HepG2 (cell line): Measurements from ENCODE around the gene RAPGEF6. TPM values are rescaled to one million over a fixed set of nuclear protein-coding genes. Genes with fewer than 3 reads are reported as not detected.

ENCODE experiments used
- ARID2 ChIP-seq: sonication (generic); formaldehyde crosslinking; IDR thresholded peaks from 2 replicates; pipeline ENCODE4 v1.8.1; 2022; ENCODE audit warnings: mild to moderate bottlenecking, missing genetic modification reagents, borderline replicate concordance
- ATF3 ChIP-seq: sonication (generic); formaldehyde crosslinking; IDR thresholded peaks from 2 replicates; pipeline ENCODE4 v1.4.0; 2020; ENCODE audit warnings: missing genetic modification reagents
- CAMTA2 ChIP-seq: sonication (generic); formaldehyde crosslinking; IDR thresholded peaks from 2 replicates; pipeline ENCODE4 v1.4.0; 2020; ENCODE audit warnings: mild to moderate bottlenecking, missing genetic modification reagents, borderline replicate concordance
- ELF3 ChIP-seq: IDR thresholded peaks from 2 replicates; pipeline ENCODE4 v1.6.1; 2016; ENCODE audit warnings: missing genetic modification reagents, missing compliant biosample characterization
- PAXIP1 ChIP-seq: sonication (generic); formaldehyde crosslinking; conservative IDR thresholded peaks from 2 replicates; pipeline ENCODE4 v1.4.0; 2020; ENCODE audit warnings: mild to moderate bottlenecking, missing genetic modification reagents, moderate library complexity
- SMC3 ChIP-seq: IDR thresholded peaks from 2 replicates; pipeline ENCODE4 v1.6.1; 2011; ENCODE audit warnings: low read length, improper control_type of control experiment
- ZFP36L1 ChIP-seq: sonication (generic); formaldehyde crosslinking; IDR thresholded peaks from 2 replicates; pipeline ENCODE4 v1.8.0; 2022; ENCODE audit warnings: mild to moderate bottlenecking, missing genetic modification reagents, moderate library complexity
- ZMAT5 ChIP-seq: sonication (generic); formaldehyde crosslinking; IDR thresholded peaks from 2 replicates; pipeline ENCODE4 v1.5.0; 2020; ENCODE audit warnings: mild to moderate bottlenecking, low read depth, missing genetic modification reagents, borderline replicate concordance
- ZNF451 ChIP-seq: sonication (generic); formaldehyde crosslinking; IDR thresholded peaks from 2 replicates; pipeline ENCODE4 v1.5.0; 2020; ENCODE audit warnings: mild to moderate bottlenecking, missing genetic modification reagents
- ZNF501 ChIP-seq: sonication (generic); formaldehyde crosslinking; IDR thresholded peaks from 2 replicates; pipeline ENCODE4 v1.5.1; 2020; ENCODE audit warnings: mild to moderate bottlenecking, moderate library complexity, missing genetic modification reagents
- ZNF574 ChIP-seq: sonication (generic); formaldehyde crosslinking; IDR thresholded peaks from 2 replicates; pipeline ENCODE4 v1.4.0; 2020; ENCODE audit warnings: missing genetic modification reagents
- ZNF580 ChIP-seq: IDR thresholded peaks from 2 replicates; pipeline ENCODE4 v1.6.1; 2016; ENCODE audit warnings: low read depth, borderline replicate concordance
- polyA plus RNA-seq, 8 experiments: library from polyadenylated mRNA; depleted of rRNA in 3 of 8; stranded (reverse) in 7 of 8; unstranded in 1 of 8; fragments of >200 nt; fragmentation: Illumina TruSeq in 4 of 8; extraction: Trizol in 4 of 8; gene quantifications; 2 replicates each; pipeline versions ENCODE4 v1.2.1 to v1.2.3, GENCODE V29; 2011 to 2016; ENCODE audit warnings: low read depth in 4 of 8, missing spikeins in 1 of 8, mixed read lengths in 1 of 8; ENCODE audit not compliant: insufficient read depth in 1 of 8
- total RNA-seq, 5 experiments: library from RNA; depleted of rRNA; stranded (reverse); fragments of >200 nt; fragmentation: Illumina TruSeq; extraction: Trizol; gene quantifications; 2 replicates each; pipeline ENCODE4 v1.2.3, GENCODE V29; 2016; ENCODE audit warnings: low read depth in 1 of 5

RAPGEF6 gene
- total and polyA plus RNA-seq, 2 of the 13 experiments (the other 11 are each of a cell fraction or from before 2014, with no cell fraction given) = 7.7 to 24.6 TPM

- TF ChIP-seq ELF3 (CRISPR knock-in tag) (peak; percentile 89), CAMTA2 (no peak), SMC3 (peak; percentile 59; the same call in 1 of the 2 replicates), ZFP36L1 (CRISPR knock-in tag) (no peak), ATF3 (CRISPR knock-in tag) (no peak), ZNF451 (CRISPR knock-in tag) (no peak), PAXIP1 (no peak), ARID2 (CRISPR knock-in tag) (0 out of 2 replicates have a peak, but pooled peaks have one; percentile 34), ZMAT5 (no peak), ZNF501 (CRISPR knock-in tag) (no peak), ZNF580 (CRISPR knock-in tag) (no peak), ZNF574 (CRISPR knock-in tag) (0 out of 2 replicates have a peak, but pooled peaks have one; percentile 21)
- TF ChIP-seq, all 625 proteins: peak for 11
Observed at GRCh38 chr5:131382407-131383395, 252.3 kb downstream of the RAPGEF6 start (continued).
